ENCODE results near the gene FAM219A.

- TF ChIP-seq CTCF (IDR thresholded peaks at IDR 0.05) (no peak), POLR2A (IDR thresholded peaks at IDR 0.05) (no peak)
Observed at GRCh38 chr9:34451135-34451534, 7.2 kb downstream of the FAM219A start.
